22Rv1 (cell line): Measurements from ENCODE around the gene DNER.
"Not testable (repeated sequence)": the region's sequence is repeated elsewhere in the genome, so short reads cannot be mapped to it uniquely, and the experiment has no call there.

ENCODE experiments used
- H3K27ac ChIP-seq: fragments of 450-650 bp; 2 replicates; pipeline ENCODE4 v1.5.1; 2017
- ZFX ChIP-seq: fragments of 450-650 bp; IDR thresholded peaks from 2 replicates; pipeline ENCODE4 v1.6.1; 2017; ENCODE audit warnings: antibody characterized with exemption, borderline replicate concordance
- TF ChIP-seq, protein P1 (sequence below): fragments of 450-650 bp; IDR thresholded peaks from 2 replicates; pipeline ENCODE4 v1.5.1; 2017; ENCODE audit warnings: mild to moderate bottlenecking

DNER gene

DNA sequence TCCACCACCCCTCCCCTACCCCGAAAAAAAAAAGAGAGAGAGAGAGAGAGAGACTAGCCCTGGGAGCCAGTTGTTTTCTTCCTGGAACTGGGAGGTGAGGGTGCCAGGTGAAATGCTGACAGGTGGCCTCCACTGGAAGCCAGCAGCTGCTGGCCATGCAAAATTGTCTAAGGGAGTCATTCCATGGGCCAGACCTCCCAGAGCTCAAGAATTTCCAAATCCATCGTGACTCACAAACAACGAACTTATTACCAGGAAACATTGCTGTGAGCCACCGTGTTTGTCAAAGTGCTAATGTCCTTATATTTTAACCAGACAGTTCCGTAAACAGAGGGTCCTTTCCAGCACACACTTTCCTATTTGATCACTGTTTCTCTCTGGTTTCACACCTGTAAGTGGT is 374.7 kb downstream of the DNER start:
- TF ChIP-seq ZFX, result no peak
- TF ChIP-seq, protein P1, sequence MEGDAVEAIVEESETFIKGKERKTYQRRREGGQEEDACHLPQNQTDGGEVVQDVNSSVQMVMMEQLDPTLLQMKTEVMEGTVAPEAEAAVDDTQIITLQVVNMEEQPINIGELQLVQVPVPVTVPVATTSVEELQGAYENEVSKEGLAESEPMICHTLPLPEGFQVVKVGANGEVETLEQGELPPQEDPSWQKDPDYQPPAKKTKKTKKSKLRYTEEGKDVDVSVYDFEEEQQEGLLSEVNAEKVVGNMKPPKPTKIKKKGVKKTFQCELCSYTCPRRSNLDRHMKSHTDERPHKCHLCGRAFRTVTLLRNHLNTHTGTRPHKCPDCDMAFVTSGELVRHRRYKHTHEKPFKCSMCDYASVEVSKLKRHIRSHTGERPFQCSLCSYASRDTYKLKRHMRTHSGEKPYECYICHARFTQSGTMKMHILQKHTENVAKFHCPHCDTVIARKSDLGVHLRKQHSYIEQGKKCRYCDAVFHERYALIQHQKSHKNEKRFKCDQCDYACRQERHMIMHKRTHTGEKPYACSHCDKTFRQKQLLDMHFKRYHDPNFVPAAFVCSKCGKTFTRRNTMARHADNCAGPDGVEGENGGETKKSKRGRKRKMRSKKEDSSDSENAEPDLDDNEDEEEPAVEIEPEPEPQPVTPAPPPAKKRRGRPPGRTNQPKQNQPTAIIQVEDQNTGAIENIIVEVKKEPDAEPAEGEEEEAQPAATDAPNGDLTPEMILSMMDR, result no peak
- no peak overlapping the region for H3K27ac ChIP-seq

DNA sequence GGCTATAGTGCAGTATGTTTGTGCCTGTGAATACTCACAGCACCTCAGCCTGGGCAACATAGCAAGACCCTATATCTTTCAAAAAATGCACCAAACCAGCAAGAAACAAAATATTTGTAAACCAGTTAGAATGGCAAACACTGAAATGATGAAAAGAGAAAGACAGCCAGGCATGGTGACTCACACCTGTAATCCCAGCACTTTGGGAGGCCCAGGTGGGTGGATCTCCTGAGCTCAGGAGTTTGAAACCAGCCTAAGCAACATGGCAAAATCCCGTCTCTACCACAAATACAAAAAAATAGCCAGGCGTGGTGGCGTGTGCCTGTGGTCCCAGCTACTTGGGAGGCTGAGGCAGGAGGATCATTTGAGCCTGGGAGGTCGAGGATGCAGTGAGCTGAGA is 375.2 kb downstream of the DNER start:
- H3K27ac ChIP-seq, result not testable (repeated sequence)

- TF ChIP-seq, protein P1, result no peak
- no peak for TF ChIP-seq ZFX
- no peak overlapping the region for H3K27ac ChIP-seq
These were observed 378.4 kb downstream of the DNER start for GRCh38 chr2:229335877-229336346.

- H3K27ac ChIP-seq, result no peak overlapping the region
- TF ChIP-seq, protein P1, result no peak
- no peak for TF ChIP-seq ZFX
These were observed 379.0 kb downstream of the DNER start for GRCh38 chr2:229335330-229335729.

DNA sequence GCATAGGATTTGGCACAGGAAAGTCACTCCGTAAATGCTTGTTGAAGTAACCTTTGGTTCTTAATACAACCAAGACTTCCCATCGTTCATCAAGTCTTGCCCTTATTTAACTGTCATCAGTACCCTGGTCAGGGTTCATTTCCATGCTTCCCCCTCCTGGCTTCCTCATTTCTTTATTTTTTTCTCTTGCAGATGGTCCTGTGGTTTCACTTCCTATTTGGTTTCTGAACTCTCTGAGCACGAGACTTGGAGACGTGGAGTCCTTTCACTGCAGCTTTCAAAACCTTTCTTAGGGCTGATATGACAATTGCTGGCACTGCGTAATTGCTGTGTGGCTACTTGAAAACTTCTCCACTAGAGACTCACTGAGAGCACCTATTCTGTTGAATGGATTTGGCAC is 383.4 kb downstream of the DNER start:
- no peak overlapping the region for H3K27ac ChIP-seq
- TF ChIP-seq ZFX, result no peak
- TF ChIP-seq, protein P1, result no peak

GRCh38 chr2:229319558-229319957 is 394.8 kb downstream of the DNER start:
- no peak overlapping the region for H3K27ac ChIP-seq
- TF ChIP-seq, protein P1, result no peak
- TF ChIP-seq ZFX, result no peak

GRCh38 chr2:229314117-229314516 is 400.2 kb downstream of the DNER start:
- H3K27ac ChIP-seq, result no peak overlapping the region
- TF ChIP-seq, protein P1, result no peak
- TF ChIP-seq ZFX, result no peak

DNA sequence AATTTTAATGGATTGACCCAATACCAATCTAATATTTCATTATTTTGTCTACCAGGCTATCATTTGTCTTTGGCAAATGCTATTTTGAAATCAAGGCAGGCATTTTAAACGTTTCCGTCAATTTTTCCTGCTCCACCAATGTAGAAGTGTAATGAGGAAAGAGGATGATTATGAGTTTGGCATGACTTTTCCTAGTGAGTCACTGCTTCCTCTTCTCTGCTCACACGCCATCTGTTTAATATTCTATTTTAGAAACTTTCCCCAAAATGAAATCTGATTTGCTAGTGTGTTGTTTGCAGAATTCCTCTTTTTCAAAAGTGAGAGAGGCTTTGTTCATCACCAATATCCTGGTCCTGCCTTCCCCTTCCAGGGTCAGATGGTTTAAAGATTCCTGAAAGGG is 400.8 kb downstream of the DNER start:
- no peak overlapping the region for H3K27ac ChIP-seq
- no peak for TF ChIP-seq ZFX
- TF ChIP-seq, protein P1, result no peak
